Epithelial cell of esophagus (primary cell): ENCODE measurements around the gene CKMT2.
"Not testable (repeated sequence)": the region's sequence is repeated elsewhere in the genome, so short reads cannot be mapped to it uniquely, and the experiment has no call there.

Experiments
- DNase-seq: peaks from one replicate; pipeline ENCODE4 v3.0.0; 2010; ENCODE audit warnings: low read depth
- H3K4me3 ChIP-seq: 2 replicates; pipeline ENCODE4 v1.5.1; 2011; ENCODE audit warnings: mild to moderate bottlenecking, low read length, control low read depth
- TF ChIP-seq, protein P1 (sequence below): IDR thresholded peaks from 2 replicates; pipeline ENCODE4 v1.5.1; 2011; ENCODE audit warnings: low read depth, mild to moderate bottlenecking, low read length, control low read depth, inconsistent platforms; ENCODE audit not compliant: insufficient read depth; ENCODE audit errors: missing control alignments

The CKMT2 gene

GRCh38 chr5:81269751-81270393, 36.8 kb downstream of the CKMT2 start:
- no peak overlapping the region for H3K4me3 ChIP-seq
- no peak for DNase-seq
- TF ChIP-seq, protein P1, sequence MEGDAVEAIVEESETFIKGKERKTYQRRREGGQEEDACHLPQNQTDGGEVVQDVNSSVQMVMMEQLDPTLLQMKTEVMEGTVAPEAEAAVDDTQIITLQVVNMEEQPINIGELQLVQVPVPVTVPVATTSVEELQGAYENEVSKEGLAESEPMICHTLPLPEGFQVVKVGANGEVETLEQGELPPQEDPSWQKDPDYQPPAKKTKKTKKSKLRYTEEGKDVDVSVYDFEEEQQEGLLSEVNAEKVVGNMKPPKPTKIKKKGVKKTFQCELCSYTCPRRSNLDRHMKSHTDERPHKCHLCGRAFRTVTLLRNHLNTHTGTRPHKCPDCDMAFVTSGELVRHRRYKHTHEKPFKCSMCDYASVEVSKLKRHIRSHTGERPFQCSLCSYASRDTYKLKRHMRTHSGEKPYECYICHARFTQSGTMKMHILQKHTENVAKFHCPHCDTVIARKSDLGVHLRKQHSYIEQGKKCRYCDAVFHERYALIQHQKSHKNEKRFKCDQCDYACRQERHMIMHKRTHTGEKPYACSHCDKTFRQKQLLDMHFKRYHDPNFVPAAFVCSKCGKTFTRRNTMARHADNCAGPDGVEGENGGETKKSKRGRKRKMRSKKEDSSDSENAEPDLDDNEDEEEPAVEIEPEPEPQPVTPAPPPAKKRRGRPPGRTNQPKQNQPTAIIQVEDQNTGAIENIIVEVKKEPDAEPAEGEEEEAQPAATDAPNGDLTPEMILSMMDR: no peak

- H3K4me3 ChIP-seq, DNase-seq: not testable (repeated sequence)
Measured at GRCh38 chr5:81270394-81271027, 37.4 kb downstream of the CKMT2 start.

DNA sequence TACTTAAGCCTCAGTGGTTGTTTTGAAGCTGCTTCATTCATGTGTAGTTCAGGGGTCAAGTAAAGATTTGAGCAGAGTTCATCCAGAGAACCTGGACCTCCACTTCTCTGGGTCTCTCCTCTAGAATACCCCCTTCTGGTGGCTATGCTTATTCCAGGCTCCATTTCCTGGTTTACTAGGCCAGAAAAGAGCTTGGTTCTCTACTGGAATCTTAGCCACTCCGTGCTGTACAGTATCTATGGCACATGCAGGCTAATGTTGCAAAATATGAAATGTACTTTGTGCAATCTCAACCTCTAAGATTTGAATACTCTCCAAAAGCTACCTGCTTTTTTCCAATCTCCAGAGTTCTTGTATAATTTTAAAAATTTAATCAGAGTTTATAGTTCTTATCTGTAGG, 50.9 kb downstream of the CKMT2 start:
- TF ChIP-seq, protein P1: no peak
- peak; percentile 6 for DNase-seq
- H3K4me3 ChIP-seq: no peak overlapping the region

- no peak overlapping the region for H3K4me3 ChIP-seq
- peak; percentile 51 for DNase-seq
- TF ChIP-seq, protein P1: peak; percentile 14
Measured at GRCh38 chr5:81286059-81286617, 53.0 kb downstream of the CKMT2 start.

DNA sequence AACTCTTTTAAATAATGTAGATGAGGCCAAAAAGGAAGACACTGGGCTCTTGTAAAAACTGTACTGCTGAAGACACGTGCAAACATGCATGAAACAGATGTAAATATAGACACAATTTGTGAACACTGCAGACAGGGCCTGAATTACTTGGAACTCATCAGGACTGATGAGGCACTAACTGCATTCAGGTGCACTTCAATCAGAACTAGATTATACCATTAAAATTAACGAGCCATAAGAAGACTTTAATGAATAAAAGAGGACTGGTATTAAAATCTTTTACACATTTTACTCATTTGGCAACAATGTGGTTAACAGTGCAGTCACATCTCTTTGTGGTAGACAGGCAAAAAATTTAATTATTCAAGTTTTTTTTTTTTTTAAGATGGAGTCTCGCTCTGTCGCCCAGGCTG, 54.9 kb downstream of the CKMT2 start:
- no peak overlapping the region for H3K4me3 ChIP-seq
- TF ChIP-seq, protein P1: no peak
- no peak for DNase-seq

- H3K4me3 ChIP-seq: no peak overlapping the region
- DNase-seq: no peak
- TF ChIP-seq, protein P1: no peak
Measured at GRCh38 chr5:81290146-81290545, 57.0 kb downstream of the CKMT2 start.

GRCh38 chr5:81292130-81292529, 59.0 kb downstream of the CKMT2 start:
- H3K4me3 ChIP-seq: no peak overlapping the region
- TF ChIP-seq, protein P1: no peak
- no peak for DNase-seq

GRCh38 chr5:81294021-81294420, 60.9 kb downstream of the CKMT2 start:
- H3K4me3 ChIP-seq, DNase-seq: not testable (repeated sequence)
